ENCODE measurements around the gene AKNA.

AKNA gene

GRCh38 chr9:114376586-114377445 is 11.0 kb downstream of the AKNA start:
- TF ChIP-seq CTCF (IDR thresholded peaks at IDR 0.05; ENCODE audit: borderline replicate concordance, control extremely low read depth, extremely low read depth, insufficient read depth, missing control alignments) = no peak
- no peak for DNase-seq (ENCODE audit: low spot score)
- in situ Hi-C loops (cut with MboI; ENCODE audit: low sequenced_read_pairs, unreplicated experiment) = no loop called here

GRCh38 chr9:114375386-114376175 is 12.2 kb downstream of the AKNA start:
- in situ Hi-C loops (cut with MboI; ENCODE audit: low sequenced_read_pairs, unreplicated experiment) = no loop called here
- TF ChIP-seq CTCF (IDR thresholded peaks at IDR 0.05; ENCODE audit: borderline replicate concordance, control extremely low read depth, extremely low read depth, insufficient read depth, missing control alignments) = no peak
- no peak for DNase-seq (ENCODE audit: low spot score)

- DNase-seq (ENCODE audit: low spot score) = no peak
- in situ Hi-C loops (cut with MboI; ENCODE audit: low sequenced_read_pairs, unreplicated experiment) = no loop called here
- TF ChIP-seq CTCF (IDR thresholded peaks at IDR 0.05; ENCODE audit: borderline replicate concordance, control extremely low read depth, extremely low read depth, insufficient read depth, missing control alignments) = no peak
Observed at GRCh38 chr9:114374936-114375335, 12.8 kb downstream of the AKNA start.

GRCh38 chr9:114373960-114374730 is 13.6 kb downstream of the AKNA start:
- in situ Hi-C loops (cut with MboI; ENCODE audit: low sequenced_read_pairs, unreplicated experiment) = no loop called here
- TF ChIP-seq CTCF (IDR thresholded peaks at IDR 0.05; ENCODE audit: borderline replicate concordance, control extremely low read depth, extremely low read depth, insufficient read depth, missing control alignments) = no peak
- DNase-seq (ENCODE audit: low spot score) = no peak

GRCh38 chr9:114372921-114373448 is 14.8 kb downstream of the AKNA start:
- no peak for TF ChIP-seq CTCF (IDR thresholded peaks at IDR 0.05; ENCODE audit: borderline replicate concordance, control extremely low read depth, extremely low read depth, insufficient read depth, missing control alignments)
- in situ Hi-C loops (cut with MboI; ENCODE audit: low sequenced_read_pairs, unreplicated experiment) = no loop called here
- DNase-seq (ENCODE audit: low spot score) = peak; percentile 85

Measured in GM13976 (cell line).